ENCODE data around the gene OR2C3.
"Not testable (repeated sequence)": the region's sequence is repeated elsewhere in the genome, so short reads cannot be mapped to it uniquely, and the experiment has no call there.

The OR2C3 gene

GRCh38 chr1:247536340-247536739 lies at the start of gene OR2C3:
Gene OR2C3, minus strand, starts transcription at chr1:247536440. Its CDS starts 3,929 bp downstream, at chr1:247532511.
- no peak for DNase-seq

- no peak for DNase-seq
Observed at GRCh38 chr1:247578946-247579460, 42.8 kb upstream of the OR2C3 start.

GRCh38 chr1:247576514-247576913 lies 40.3 kb upstream of the OR2C3 start:
- no peak for DNase-seq

GRCh38 chr1:247574664-247575063 lies 38.4 kb upstream of the OR2C3 start:
- DNase-seq: no peak

GRCh38 chr1:247574236-247574635 lies 38.0 kb upstream of the OR2C3 start:
- DNase-seq: no peak

GRCh38 chr1:247562198-247562597 lies 26.0 kb upstream of the OR2C3 start:
- DNase-seq: no peak

GRCh38 chr1:247561711-247562110 lies 25.5 kb upstream of the OR2C3 start:
- DNase-seq: no peak

GRCh38 chr1:247557926-247558674 lies 21.9 kb upstream of the OR2C3 start:
- no peak for DNase-seq

- DNase-seq: no peak
Observed at GRCh38 chr1:247552231-247552630, 16.0 kb upstream of the OR2C3 start.

- no peak for DNase-seq
Observed at GRCh38 chr1:247551721-247552120, 15.5 kb upstream of the OR2C3 start.

- DNase-seq: no peak
Observed at GRCh38 chr1:247548769-247549182, 12.5 kb upstream of the OR2C3 start, which contains the start of gene GCSAML. Gene GCSAML, plus strand, starts transcription at chr1:247549134. Its CDS starts 58 bp downstream, at chr1:247549192.

GRCh38 chr1:247548092-247548491 lies 11.9 kb upstream of the OR2C3 start:
- DNase-seq: no peak

- no peak for DNase-seq
Observed at GRCh38 chr1:247542811-247543210, 6.6 kb upstream of the OR2C3 start.

GRCh38 chr1:247540581-247540980 lies 4.3 kb upstream of the OR2C3 start:
- DNase-seq: no peak

GRCh38 chr1:247539215-247539614 lies 3.0 kb upstream of the OR2C3 start:
- no peak for DNase-seq

- DNase-seq: no peak
Observed at GRCh38 chr1:247538561-247538960, 2.3 kb upstream of the OR2C3 start.

- no peak for DNase-seq
Observed at GRCh38 chr1:247535402-247535801, 838 bp downstream of the OR2C3 start.

- DNase-seq: no peak
Observed at GRCh38 chr1:247531937-247532336, 4.3 kb downstream of the OR2C3 start.

- no peak for DNase-seq
Observed at GRCh38 chr1:247530785-247531184, 5.5 kb downstream of the OR2C3 start.

GRCh38 chr1:247529771-247530355 lies 6.4 kb downstream of the OR2C3 start:
- no peak for DNase-seq

GRCh38 chr1:247528812-247529474 lies 7.3 kb downstream of the OR2C3 start:
- no peak for DNase-seq

- not testable (repeated sequence) for DNase-seq
Observed at GRCh38 chr1:247521886-247522285, 14.4 kb downstream of the OR2C3 start.

GRCh38 chr1:247518613-247518891 lies 17.7 kb downstream of the OR2C3 start:
- DNase-seq: no peak
